ENCODE measurements around the gene IGF2.

Gene IGF2

DNA sequence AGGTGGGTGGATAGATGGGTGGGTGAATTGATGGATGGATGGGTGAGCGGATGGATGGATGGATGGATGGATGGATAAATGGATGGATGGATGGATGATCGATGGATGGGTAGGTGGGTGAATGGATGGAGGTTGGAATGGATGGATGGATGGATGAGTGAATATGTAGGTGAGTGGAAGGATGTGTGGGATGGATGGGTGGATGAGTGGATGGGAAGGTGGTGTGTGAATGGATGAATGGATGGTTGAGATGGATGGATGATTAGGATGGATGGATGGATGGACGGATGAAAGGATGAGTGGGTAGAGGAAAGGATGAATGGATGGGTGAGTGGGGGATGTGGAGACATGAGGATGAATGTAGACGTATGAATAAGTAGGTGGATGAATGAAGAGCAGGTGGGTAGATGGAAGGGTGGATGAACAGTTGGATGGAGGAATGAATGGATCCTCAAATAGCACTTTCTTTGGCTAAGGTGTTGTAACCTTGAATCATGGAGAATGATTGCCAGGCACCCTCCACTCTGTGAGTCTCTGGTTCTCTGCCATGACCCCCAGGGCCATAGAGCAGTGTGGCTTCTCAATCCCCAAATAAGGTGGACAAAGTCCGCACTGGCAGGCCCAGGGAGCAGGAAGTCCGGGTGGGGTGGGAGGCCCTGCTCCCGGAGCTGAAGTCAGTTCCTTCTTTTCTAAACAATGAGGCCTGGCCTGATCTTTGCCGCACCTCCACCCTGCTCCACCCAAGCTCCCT, 36.9 kb downstream of the IGF2 start:
- DNase-seq: no peak

DNA sequence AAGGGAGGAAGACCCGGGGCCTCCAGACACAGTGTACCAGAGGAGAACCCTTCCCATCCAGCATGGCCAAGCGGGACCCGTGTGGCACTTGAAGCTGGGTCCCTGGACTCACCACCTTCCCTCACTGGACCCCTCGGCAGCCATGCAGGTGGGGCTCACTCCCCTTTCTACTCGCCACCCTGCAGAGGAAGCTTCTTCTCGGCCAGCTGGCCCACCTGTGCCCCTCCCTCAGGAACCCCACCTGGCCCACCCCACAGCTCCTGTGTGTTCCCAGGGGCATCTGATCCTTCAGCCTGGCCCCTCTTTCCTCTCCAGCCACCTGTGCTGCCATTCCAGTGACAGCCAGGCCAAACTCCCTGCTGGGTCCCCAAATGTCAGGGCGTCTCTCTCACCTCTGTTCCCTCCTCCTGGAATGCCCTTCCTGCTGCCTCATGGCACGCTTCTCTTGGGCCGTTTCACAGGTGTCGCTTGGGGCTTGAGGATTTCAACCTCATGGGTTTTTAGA, 38.0 kb downstream of the IGF2 start:
- DNase-seq: no peak

DNA sequence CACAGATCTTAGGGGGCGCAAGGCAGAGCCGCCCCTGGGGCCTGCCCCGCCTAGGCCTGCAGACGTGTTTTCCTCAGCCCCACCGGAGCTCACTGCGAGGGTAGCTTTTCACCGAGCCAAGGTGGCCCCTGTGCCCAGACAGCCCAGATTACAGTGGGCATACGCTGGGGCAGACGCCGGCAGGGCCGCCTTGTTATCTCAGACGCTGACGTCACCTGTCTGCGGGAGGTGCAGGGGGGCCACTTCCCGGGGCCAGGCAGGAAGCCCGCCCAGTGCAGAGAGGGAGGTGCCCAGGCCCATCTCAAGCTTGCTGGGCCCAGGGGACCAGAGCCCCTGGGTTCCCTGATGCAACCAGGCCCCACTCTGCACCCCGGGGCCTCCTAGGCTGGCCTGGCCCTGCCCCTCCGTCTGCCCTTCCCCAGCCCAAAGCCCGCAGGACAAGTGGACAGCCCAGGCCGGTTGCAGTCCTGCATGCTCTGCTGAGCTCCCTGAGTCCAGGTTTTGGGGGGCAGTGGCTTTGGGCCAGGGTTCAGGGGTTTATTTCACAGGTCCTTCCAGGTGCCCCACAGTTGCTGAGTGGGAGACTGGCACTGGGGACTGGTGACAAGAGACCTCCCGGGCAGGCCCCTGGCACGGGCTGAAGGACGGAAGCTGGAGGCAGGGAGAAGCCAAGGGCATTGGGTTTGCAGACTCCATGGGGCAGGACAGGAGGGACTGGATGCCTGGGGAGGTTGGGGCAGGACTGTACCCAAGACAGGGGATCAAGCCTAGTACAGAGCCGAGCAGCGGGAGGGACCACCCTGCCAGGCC, 38.6 kb downstream of the IGF2 start:
- DNase-seq: no peak

DNA sequence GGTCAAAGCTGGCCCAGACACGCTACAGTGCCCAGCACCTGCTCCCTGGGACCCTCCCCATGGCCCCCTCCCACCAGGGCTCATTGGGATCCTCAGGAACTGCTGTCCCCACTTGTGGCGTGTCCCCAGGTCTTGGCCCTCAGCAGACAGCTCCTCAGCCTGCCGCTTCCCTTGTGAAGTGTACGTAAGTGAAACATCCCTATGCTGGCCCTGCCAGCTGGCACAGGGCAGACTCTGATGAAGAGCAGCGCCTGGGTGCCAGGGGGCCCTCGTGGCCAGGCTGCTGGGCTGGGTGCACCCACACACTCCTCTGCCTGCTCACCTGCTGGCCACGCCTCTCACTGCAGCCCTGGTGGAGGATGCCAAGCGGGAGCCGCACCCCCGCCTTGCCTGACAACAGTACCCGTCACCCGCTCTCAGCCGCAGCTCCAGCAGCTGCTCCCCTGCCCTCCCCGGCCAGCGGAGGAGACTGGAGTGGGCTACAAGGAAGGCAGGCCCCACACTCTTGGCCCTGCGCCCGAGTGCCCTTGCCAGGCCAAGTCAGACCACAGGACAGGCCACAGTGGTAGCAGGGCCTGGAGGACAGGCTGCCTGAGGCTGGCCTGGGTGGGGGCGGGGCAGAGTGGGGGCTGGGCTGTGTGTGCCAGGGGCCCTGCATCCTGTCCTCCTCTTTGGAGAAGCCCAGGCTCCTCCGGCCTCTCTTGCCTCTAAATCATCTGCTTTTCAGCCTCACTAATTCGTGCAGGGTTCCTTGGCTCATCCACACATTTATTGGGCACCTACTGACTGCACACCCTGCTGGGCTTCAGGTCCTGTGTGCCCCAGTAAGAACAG, 39.5 kb downstream of the IGF2 start:
- DNase-seq: no peak

DNA sequence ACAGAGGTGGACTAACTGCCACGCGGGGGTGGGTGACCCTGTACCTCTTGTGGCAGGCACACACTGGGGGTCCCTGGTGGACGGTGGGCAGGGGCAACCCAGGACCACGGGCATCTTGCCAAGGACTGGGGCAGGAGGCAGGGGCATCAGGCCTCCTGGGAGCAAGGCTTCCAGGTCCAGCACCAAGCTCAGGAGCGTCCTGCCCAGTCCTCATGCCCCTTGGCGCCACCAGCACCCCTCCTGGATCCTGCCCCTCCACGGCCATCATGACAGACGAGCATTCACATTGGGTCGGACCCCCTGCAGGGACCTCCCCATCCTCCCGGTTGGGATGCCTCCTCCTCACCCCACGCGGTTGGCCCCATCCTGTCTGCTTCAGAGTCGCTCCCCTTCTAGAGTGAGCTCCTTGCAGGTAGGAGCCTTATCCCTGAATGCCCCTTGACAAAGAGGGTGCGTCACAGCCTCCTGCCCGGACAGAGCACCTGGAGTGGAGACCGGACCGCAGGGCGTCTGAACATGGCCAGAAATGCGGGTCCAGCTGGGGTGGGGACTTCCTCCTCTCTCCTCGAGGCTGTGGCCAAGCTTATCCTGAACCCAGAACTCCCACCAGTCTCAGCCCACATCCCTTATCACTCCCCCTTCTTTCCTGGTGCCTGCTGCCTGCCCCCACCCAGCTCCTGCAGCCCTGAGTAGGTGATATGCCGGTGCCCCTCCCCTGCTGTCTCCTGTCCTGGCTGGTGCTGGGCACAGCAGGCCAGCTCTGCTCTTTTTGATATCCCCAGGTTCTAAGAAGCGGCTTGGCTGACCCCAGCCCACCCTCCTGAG, 40.3 kb downstream of the IGF2 start:
- DNase-seq: no peak

DNA sequence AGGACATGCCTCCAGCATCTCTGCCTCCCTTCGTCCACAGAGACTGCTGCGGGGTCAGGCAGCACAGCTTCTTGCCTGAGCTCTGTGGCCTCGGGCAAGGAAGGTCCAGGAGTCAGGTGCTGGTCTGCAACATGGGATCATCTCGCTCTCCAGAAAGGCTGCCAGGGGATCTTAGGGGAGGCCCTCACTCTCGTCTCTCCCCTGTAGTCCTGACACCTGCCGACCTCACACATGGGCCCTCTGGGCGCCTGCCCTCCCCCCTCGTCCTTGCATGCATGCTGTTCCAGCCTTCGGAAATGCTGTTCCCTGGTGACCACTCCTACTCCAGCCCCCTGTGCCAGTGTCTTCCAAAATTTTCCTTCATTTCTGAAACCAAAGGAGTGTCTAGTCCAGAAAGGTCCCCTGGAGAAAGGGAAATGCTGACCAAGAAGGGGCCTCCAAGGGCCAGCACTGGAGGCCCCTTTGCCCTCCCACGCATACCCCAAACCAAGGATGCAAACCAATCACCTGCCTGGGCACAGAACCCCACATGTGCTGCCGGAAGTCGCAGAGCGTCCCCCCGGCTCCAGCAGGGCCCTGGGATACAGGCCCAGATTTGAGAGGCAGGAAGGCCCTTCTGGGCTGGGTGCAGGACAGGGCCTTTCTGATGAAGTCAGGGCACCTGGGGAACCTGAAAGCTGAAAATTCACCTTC, 41.0 kb downstream of the IGF2 start:
- DNase-seq: no peak

DNA sequence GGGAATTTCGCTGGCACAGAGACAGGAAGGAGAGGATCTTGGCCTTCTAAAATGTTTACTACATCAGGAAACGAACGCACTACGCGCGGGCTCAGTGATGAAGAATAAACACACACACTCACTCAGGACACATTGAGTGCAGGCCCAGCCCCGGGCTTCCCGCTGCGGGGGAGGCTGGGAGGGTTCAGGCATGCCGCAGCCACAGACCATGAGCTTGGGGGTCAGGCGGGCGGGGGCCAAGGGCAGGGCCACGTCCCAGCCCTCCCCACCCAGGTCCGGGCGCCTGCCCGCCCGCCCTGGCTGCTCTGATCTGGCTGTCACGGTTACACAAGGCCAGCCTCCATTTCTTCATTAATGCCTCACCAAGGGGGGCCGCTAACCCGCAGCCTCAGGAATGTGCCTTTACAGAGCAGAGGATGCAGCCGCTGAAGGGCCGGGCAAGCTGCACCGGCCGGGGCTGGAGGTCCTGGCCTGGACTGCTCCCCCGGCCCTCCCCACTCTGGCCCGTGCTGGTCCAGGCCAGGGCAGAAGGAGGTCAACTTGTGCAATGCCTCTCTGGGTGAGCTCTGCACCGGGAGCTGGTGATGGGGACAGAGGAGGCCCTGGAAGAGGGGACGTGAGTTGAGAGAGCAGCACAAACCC, 41.7 kb downstream of the IGF2 start:
- no peak for DNase-seq

DNA sequence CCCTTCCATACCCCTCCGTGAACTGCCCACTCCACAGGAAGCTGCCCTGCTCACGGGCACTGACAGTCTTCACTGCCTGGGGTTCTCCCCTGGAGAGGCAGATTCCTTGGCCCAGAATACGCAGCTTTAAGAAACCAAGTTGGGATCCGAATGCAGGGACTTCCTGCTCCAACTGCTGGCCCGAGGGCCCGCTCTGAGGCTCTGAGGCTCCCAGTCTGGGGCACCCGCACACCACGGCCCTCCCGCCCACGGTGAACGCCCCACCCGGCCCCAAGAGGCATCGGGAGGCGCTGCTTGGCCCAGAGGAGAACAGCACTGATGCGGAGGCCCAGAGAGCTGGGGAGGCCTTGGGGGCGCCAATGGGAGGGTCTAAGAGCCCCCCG, 42.3 kb downstream of the IGF2 start:
- DNase-seq: no peak

DNA sequence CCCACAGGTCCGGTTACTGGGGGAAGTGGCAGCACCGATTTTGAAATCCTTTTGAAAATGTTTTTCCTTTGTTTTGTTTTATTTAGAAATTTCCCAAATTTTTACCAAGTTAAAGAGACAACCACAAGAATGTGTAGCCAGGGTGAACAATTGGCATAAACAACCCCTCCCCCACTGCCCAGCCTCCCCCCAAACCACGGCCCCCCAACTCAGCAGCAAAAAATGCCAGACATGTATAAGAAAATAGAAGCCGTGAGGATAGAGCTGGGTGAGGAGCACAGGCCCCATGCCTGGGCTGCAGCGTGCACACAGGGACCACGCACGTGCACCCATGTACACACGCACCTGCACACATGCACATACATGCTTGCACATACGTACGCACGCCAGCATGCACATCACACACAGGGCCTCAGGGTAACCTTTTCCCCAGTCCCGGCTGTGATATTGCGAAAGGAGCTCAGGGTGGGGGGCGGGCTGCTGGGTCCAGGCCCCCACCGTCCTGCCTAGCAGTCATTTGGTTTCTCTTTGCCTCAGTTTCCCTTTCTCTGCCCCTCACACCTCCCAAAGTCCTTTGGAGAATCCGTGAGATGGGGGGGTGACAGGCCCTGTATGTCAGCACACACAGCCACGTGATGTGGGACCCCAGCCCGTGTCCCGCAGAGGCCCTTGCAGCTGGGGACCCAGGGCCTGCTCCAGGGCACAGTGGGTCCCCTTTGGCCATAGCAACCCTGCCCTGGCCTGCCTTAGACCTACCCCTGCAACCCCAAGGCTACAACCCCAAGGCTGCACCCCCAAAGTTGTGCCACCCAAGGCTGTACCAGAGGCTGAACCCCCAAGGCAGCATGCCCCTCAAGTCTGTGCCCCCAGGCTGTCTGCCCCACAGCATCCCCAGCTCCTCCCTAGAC, 42.9 kb downstream of the IGF2 start:
- DNase-seq: no peak

DNA sequence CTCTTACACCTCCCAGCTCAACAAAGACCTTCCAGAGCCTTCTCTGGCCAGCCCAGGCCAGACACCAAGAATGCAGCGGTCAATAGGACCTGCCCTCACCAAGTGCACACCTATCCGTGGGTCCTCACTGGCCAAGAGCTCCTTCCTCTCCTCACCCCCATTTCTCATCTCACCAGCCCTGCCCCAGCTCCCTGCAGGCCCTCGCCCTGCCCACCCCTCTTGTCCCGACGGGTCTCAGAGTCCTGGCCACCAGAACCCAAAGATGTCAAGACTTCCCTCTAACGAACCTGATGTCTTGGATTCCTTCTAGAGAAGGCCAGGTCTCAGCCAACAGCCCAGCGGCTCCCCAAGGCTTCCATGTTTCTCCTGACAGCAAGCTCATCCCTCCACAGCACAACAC, 43.6 kb downstream of the IGF2 start:
- no peak for DNase-seq

DNA sequence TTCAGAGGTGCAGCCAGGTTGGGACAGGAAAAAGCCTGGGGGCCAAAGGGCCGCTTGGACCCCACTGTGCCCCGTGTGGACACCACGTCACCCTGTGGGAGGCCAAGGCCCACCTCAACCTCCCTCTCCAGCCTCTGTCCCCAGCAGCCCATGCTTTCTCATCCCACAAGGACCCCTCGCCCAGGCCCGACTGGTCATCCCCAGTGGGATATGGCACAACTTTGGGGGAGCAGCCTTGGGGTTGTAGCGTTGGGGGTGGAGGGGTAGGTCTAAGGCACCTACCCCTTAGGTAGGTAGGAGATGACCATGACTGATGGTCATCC, 44.0 kb downstream of the IGF2 start:
- DNase-seq: no peak

DNA sequence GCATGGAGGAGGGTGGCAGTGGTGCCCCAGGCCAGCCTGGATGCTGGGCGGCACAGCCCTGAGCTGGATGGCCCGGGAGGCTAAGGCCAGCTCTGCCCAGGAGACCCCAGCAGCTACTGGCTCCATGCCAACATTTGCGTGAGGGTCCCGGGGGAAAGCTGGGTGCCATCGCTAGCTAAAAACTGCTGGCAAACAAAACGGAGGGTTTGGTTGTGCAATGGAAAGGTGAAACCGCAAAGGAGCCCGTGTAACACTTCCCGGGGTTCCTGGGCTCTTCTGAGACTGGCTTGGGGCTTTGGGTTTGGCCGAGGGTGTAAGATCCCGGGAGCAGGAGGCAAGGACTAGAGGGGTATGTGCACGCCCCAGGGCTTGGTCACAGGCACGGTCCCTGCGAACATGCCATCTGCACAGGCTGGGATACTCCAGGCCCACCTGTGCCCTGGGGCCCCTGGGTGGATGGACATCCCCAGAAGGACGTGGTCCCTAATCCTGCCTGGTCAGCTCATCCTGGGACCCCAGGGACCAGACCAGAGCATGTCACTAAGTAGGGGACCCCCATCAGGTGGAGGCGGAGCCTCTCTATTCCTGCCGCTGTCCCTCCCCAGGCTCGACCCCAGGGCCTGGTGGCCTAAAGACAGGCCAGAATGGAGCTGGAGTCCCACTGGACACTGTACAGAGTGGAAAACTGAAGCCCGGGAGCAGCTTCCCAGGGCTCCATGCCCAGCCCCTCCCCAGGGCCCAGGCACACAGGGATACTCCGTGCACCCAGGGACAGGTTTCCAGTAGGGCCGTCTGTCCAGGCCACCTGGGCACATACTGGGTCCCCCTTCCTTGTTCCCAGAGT, 44.6 kb downstream of the IGF2 start:
- DNase-seq: no peak

DNA sequence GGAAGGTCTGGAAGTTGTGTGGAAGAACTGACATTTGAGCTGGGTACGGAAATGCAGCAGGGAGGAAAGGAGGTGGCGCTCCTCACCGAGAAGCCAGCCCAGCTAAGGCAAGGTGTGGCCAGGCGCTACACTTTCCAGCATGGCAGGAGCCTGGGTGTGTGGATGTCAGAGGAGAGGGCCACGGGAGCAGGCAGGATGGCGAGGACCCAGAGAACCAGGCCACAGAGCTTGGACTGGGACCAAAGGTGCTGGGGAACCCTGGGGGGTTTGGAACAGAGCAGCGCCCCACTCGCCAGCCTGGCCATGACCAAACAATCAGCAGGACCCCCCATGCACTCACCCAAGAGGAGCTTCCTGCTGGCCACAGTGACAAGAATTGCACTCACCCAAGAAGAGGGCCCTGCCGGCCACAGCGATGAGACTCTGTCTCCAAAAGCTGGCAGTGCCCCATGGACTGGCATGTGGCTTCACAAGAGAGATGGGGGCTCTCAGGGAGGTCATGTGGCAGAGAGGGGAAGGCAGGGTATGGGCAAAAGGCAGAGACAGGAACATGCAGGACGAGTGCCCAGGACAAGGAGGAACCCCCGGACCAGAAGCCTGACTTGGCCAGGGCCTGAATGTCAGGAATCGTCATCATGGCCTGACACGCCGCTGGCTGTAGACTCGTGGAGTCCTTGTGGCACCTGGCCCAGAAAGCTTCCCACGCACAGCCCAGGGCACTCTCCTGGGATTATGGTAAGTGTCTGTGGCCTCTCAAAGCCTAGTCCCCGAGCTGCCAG, 45.4 kb downstream of the IGF2 start:
- DNase-seq: no peak

DNA sequence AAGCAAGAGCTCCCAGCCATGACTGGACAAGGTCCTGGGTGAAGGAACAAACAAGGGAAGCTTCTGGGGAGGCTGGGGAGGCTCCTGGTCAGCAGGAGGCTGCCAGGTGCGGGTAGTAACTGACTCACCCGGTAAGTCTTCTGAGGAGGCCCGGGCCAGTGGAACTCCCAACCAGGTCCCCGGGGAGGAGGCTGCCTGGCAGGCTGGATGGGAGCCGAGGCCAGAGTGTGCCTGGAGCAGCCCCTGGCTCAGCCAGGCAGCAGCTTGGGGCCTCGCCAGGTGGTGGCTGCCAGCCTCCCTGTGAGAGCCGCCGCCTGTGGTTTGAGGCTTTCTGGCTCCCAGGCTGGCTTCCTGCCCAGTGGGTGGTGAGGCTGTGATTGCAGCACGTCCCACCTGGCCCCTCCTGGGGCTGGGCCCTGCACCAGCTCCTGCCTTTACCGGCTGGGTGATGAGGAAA, 46.2 kb downstream of the IGF2 start:
- no peak for DNase-seq

DNA sequence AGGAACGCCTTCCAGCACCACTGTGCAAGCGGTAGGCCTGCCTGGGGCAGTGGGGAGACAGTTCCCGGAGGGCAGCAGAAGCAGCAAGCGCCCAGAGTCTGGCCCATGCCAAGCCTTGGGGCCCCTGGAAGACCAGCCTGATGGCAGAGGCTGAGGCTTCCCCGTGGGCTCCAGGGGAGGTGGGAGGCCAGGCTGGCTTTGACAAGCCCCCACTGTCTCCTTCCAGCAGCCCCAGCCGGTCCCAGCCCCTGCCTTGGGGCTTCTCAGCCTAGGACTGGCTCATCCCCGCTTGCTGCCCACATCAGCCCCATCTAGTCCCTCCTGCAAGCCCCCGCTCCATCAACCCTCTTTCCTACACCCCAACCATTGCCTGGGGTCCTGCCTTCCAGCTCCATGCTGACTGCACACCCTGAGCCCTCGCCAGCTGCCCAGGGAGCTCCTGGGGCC, 46.7 kb downstream of the IGF2 start:
- DNase-seq: no peak

DNA sequence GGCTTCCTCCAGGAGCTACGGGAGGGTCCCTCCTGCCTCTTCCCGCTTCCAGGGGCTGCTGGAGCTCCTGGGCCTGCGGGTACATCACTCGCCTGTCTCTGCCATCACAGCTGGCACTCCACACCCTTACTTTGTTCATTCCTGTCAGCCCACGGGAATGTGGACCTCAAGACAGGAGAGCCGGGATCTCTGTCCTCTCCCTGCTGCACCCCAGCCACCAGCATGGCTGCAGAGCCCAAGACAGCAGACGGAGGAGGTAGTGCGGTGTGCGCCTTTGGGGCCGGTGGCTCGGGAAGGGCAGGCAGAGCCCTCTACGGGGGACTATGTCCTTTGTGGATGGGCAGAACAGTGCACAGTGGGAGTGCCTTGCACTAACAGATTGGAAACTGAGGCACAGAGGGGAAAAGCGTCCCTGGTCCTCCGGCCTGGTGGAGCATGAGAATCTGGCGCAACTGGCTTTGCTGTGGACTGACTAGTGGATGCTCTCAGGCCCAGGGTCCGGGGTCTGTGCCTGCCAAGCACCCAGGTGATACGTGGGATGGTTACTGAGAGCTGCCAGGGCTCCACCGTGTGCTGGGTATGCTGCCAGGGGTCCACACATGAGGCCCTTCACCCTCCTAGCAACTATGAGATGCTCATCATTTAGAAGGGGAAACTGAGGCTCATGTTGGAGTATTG, 47.3 kb downstream of the IGF2 start:
- DNase-seq: no peak

DNA sequence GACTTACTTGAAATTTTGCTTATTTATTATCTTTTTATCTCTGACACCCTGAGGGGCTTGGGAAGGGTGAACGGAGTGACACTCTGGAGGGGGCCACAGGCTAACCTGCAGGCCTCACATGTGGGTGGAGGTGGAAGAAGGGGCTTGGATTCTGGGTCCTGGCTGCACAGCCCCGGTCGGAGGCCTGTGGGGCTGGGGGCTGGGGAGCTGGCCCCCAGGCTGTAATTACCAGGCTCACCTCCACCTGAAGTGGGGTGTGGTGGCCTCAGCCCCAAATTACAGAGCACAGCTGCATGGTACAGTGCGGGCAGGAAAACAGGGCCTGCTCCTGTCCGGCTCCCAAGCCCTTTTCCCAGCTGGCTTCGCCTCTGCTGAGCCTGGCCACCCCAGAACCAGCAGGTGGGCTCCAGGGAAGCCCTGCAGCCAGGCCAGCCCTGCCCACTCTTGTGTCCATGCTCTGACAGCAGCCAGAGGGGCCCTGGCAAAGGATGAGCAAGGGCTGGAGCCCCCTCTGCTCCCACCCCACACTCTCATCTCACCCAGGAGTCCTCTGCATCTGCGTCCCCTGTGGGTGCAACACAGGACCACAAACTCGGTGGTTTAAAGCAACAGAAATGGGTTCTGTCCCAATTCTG, 48.0 kb downstream of the IGF2 start:
- DNase-seq: no peak

Data from GOT3 (cell line).